Nephron (organoid): ENCODE results near the gene PLEKHH3.

Experiments
- H3K27ac Mint-ChIP-seq, 3 experiments: 2 replicates each; pipeline ENCODE4 v1.8.0; 2020; ENCODE audit warnings: mixed read lengths in 3 of 3, mild to moderate bottlenecking in 2 of 3, moderate library complexity in 1 of 3
- H3K27me3 Mint-ChIP-seq: 2 replicates; pipeline ENCODE4 v1.8.0; 2021; ENCODE audit warnings: low read depth, mild to moderate bottlenecking, moderate library complexity, mixed read lengths
- H3K36me3 Mint-ChIP-seq: 2 replicates; pipeline ENCODE4 v1.8.0; 2020; ENCODE audit warnings: low read depth, mixed read lengths
- H3K4me1 Mint-ChIP-seq: 2 replicates; pipeline ENCODE4 v1.8.0; 2020; ENCODE audit warnings: mixed read lengths
- H3K4me3 Mint-ChIP-seq, 3 experiments: 2 replicates each; pipeline ENCODE4 v1.8.0; 2020; ENCODE audit warnings: mild to moderate bottlenecking in 3 of 3, mixed read lengths in 3 of 3, moderate library complexity in 2 of 3
- H3K9me3 Mint-ChIP-seq: 2 replicates; pipeline ENCODE4 v1.8.0; 2020; ENCODE audit warnings: mixed read lengths
- TF ChIP-seq, protein P1 (sequence below), 3 experiments: fragments of 200-600 bp; sonication (generic); IDR thresholded peaks; one replicate each; pipeline ENCODE4 v1.5.0; 2021; ENCODE audit warnings: antibody characterized with exemption in 3 of 3; ENCODE audit not compliant: unreplicated experiment in 3 of 3

PLEKHH3 gene

DNA sequence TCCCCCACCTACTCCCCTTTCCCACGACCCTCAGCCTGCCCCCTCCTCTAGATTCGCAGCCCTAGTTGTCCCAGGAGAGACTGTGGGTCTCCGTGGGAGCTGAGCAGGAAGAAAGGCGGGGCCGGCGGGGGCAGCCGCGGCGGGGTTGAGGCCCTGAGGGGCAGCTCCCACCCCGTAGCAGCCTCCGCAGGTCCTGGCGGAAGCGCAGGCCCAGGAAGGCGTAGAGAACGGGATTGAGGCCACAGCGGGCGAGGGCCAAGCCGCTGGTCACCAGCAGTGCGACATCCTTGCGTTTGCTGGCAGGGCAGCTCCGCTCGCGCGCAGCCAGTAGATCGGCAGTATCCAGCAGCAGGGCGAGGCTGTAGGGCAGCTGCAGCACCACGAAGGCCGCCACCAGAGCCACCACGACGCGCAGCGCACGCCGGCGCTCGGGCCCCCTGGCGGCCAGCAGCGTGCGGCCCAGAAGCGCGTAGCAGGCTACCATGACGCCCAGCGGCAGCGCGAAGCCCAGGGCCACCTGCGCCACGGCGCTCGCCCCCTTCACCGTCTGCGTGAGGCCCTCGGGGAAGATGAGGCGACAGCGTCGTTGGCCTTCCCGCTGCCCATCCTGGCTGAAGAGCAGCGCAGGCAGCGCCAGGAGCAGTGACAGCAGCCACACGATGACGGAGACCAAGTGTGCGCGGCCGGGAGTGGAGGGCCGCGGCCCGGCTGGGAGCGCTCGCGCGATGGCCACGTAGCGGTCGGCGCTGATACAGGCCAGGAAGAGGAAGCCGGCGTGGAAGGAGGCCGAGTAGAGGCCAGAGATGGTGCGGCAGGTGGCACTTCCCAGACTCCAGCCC lies 2.9 kb upstream of the PLEKHH3 start:
- peak overlapping the region; percentile 90 to 94 (median 92) for H3K4me3 Mint-ChIP-seq
- peaks cover 3% of the 10 kb centered on the region for H3K27me3 Mint-ChIP-seq
- H3K4me1 Mint-ChIP-seq: peaks cover 43% of the 10 kb centered on the region
- TF ChIP-seq, protein P1, sequence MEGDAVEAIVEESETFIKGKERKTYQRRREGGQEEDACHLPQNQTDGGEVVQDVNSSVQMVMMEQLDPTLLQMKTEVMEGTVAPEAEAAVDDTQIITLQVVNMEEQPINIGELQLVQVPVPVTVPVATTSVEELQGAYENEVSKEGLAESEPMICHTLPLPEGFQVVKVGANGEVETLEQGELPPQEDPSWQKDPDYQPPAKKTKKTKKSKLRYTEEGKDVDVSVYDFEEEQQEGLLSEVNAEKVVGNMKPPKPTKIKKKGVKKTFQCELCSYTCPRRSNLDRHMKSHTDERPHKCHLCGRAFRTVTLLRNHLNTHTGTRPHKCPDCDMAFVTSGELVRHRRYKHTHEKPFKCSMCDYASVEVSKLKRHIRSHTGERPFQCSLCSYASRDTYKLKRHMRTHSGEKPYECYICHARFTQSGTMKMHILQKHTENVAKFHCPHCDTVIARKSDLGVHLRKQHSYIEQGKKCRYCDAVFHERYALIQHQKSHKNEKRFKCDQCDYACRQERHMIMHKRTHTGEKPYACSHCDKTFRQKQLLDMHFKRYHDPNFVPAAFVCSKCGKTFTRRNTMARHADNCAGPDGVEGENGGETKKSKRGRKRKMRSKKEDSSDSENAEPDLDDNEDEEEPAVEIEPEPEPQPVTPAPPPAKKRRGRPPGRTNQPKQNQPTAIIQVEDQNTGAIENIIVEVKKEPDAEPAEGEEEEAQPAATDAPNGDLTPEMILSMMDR (IDR thresholded peaks at IDR 0.05; ENCODE audit: unreplicated experiment in 3 of 3): peak; percentile 81 to 96 (median 84)
- peaks cover 4% of the 10 kb centered on the region for H3K36me3 Mint-ChIP-seq
- H3K27ac Mint-ChIP-seq: peak overlapping the region; percentile 99
- no peaks in the 10 kb centered on the region for H3K9me3 Mint-ChIP-seq

DNA sequence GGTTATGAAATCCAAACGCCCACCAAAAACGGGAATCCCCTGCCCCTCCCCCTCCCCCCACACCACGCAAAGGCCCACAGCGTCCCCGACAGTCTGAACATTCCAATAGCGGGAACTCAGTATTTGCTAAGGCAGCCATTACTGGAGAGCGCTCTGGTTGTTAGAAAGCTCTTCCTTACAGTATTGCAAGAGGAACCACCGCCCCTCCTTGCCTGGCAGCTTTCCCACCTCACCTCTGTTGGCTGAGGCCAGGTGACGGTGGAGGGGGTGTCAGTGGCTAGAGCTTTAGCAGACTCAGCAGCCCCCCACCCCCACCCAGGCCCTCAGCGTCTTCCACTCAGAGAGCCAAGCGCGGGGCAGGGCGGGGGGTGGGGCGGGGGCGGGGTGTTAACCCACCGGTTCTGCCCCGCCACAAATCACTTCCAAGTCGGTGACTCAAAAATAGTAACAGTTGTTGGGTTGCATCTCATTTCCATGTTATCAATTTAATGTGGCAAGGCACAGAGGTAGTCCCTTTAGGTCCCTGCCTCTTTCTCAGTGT lies 2.2 kb upstream of the PLEKHH3 start:
- Mint-ChIP-seq H3K27ac (peak overlapping the region; percentile 99), H3K9me3 (no peaks in the 10 kb centered on the region), H3K4me1 (peaks cover 50% of the 10 kb centered on the region), H3K27me3 (no peaks in the 10 kb centered on the region), H3K4me3 (peak overlapping the region; percentile 90 to 94 (median 92)), H3K36me3 (no peaks in the 10 kb centered on the region)
- TF ChIP-seq, protein P1 (IDR thresholded peaks at IDR 0.05; ENCODE audit: unreplicated experiment in 3 of 3): no peak

DNA sequence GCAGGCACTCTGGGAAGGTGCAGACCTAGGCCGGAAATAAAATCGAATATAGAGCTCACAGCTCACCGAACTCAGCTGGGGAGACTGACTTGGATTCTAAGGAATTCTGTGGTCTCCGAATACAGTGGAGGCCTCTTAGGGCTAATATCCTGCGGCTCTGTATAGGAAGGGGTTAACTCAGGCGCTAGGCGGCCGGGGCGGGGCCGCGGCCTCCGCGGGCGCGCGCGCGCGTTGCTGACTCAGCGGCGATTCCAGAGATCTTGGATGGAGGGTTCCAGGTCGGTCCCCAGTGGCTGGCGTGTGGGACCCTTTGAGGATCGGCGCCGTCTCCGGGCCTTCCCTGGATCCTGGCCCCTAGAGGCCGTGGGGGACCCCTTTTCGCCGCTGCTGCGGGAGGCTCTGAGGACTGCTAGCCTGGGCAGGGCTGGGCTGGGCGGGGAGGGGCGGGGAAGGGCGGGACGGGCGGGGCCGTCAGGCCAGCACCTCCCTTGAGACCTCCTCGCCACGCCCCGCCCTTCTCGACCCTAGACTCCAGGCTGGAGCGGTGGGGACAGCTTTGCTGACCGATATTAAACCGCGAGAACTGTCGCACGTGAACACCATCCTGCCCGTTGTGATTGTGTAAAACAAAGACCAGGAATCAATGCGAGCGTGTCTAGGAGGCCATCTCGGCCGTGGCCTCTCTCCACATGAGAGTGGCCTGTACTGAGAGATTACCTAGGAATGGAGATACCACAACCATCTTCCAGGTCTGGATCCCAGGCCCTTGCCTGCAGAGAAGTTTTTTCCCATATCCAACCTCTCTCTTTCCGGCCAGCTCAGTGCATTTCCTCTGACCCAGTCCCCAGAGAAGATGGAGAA lies 1.4 kb upstream of the PLEKHH3 start:
- Mint-ChIP-seq H3K27me3 (no peaks in the 10 kb centered on the region), H3K27ac (peak overlapping the region; percentile 99), H3K36me3 (no peaks in the 10 kb centered on the region), H3K4me3 (peak overlapping the region; percentile 92 to 94 (median 93)), H3K9me3 (no peaks in the 10 kb centered on the region), H3K4me1 (peaks cover 46% of the 10 kb centered on the region)
- TF ChIP-seq, protein P1 (IDR thresholded peaks at IDR 0.05; ENCODE audit: unreplicated experiment in 3 of 3): no peak

DNA sequence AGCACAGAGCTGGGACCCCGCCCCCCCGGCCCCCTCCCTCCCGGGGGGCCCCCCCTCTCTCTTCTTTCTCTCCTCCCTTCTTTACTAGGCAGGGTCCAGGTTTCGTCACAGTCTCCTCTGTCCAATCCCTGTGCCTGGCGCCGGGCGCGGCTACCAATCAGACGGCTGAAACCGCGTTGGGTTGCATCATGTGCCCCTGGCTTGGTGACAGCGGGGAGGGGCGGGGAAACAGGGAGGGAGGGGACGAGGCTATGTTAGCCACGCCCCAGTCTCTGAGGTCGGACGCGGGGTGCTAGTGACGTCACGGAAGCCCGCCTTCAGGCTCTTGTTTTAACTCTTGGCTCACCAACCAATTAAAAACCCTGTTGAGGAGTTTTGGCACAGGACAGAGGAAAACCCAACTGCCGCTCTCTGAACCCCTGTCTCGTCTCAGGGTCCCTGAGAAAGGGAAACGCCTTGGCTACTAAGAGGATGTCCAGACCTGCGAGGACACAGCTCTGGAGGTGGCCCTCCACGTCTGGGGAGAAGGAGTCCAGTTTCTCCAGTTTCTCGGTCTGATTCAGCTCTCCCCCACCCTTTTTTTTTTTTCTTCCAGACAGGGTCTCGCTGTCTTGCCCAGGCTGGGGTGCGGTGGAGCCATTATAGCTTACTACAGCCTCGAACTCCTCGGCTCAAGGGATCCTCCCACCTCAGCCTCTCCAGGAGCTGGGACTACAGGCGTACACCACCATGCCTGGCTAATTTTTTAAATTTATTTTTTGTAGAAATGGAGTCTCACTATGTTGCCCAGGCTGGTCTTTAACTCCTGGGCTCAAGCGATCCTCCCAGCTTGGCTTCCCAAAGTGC lies 441 bp upstream of the PLEKHH3 start:
- no peaks in the 10 kb centered on the region for H3K27me3 Mint-ChIP-seq
- H3K4me1 Mint-ChIP-seq: peaks cover 41% of the 10 kb centered on the region
- H3K27ac Mint-ChIP-seq: peak overlapping the region; percentile 92 to 99 (median 99)
- peak overlapping the region; percentile 92 to 94 (median 93) for H3K4me3 Mint-ChIP-seq
- TF ChIP-seq, protein P1 (IDR thresholded peaks at IDR 0.05; ENCODE audit: unreplicated experiment in 3 of 3): no peak
- H3K9me3 Mint-ChIP-seq: no peaks in the 10 kb centered on the region
- H3K36me3 Mint-ChIP-seq: no peaks in the 10 kb centered on the region

DNA sequence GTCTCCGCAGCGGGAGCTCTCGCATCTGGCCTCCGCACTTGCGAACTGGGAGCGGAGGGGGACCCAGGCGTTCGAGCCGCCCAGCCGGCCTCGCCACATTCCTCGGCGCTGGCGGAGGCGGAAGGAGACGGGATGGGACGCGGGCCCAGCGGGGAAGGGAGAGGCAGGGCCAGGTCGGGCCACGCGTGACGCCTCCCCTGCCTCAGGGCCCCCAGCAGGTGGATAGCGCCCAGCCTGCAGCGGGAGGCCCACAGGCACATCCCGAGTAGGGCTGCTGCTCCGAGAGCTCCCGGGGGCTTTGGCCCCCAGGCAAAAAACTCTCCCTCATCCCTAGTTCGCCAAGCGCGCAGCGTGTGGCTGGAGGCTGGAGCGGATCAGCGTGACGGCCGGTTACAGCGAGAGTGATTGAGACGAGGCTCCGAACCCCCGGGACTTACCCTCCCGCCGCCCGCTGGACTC lies 800 bp downstream of the PLEKHH3 start:
- peak overlapping the region in 2 of 3 experiments; percentile 92 to 99 for H3K27ac Mint-ChIP-seq
- peaks cover 8% of the 10 kb centered on the region for H3K27me3 Mint-ChIP-seq
- peaks cover 7% of the 10 kb centered on the region for H3K36me3 Mint-ChIP-seq
- H3K4me1 Mint-ChIP-seq: peaks cover 44% of the 10 kb centered on the region
- H3K9me3 Mint-ChIP-seq: no peaks in the 10 kb centered on the region
- TF ChIP-seq, protein P1 (IDR thresholded peaks at IDR 0.05; ENCODE audit: unreplicated experiment in 3 of 3): no peak
- peak overlapping the region; percentile 92 to 94 (median 93) for H3K4me3 Mint-ChIP-seq
